Omental fat pad (tissue), 4 donors: ENCODE results near the gene C12orf60. TPM values are rescaled to one million over a fixed set of nuclear protein-coding genes. Genes with fewer than 3 reads are reported as not detected.

Experiments used
- ATAC-seq: fragments of 150-250 bp; one replicate; pipeline ENCODE4 v1.9.1; 2016; ENCODE audit warnings: mild to moderate bottlenecking, moderate library complexity; ENCODE audit not compliant: low FRiP score
- DNase-seq: peaks from one replicate; pipeline ENCODE4 v3.0.0-alpha.2; 2019; ENCODE audit warnings: low spot score
- total RNA-seq, 4 donors: library from RNA; depleted of rRNA; stranded (reverse); fragments of >200 nt; gene quantifications; one replicate each; pipeline ENCODE4 v1.1.0, GENCODE V29; 2016
- TF ChIP-seq, protein P1 (sequence below), 3 donors: fragments of 450-650 bp; IDR thresholded peaks; one replicate each; pipeline ENCODE4 v1.5.1; 2016 to 2017; ENCODE audit warnings: antibody characterized with exemption in 3 of 3, mild to moderate bottlenecking in 3 of 3, moderate library complexity in 2 of 3

The C12orf60 gene
- total RNA-seq, 4 donors from 2014 or later, result 0.36 to 1.6 (median 0.56) TPM; not detected in 1

DNA sequence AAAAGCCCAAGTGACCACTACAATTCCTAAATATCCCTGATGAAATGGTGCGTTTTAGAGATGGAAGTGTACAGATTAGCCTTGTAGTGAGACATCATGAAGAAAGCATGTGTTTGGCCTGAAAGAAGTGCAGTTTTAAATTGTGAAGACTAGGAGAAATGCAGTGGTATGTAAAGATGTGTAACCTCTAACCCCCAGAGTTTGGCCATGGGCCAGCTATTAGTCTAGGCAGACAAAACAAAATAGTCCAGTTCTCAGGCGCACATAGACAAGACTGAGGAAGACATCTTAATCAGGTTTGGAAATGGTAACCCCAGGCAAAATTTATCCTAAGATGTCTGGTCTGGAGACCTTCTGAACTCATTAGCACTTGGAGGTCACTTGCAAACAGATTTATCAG, 23.6 kb upstream of the C12orf60 start:
- TF ChIP-seq, protein P1, sequence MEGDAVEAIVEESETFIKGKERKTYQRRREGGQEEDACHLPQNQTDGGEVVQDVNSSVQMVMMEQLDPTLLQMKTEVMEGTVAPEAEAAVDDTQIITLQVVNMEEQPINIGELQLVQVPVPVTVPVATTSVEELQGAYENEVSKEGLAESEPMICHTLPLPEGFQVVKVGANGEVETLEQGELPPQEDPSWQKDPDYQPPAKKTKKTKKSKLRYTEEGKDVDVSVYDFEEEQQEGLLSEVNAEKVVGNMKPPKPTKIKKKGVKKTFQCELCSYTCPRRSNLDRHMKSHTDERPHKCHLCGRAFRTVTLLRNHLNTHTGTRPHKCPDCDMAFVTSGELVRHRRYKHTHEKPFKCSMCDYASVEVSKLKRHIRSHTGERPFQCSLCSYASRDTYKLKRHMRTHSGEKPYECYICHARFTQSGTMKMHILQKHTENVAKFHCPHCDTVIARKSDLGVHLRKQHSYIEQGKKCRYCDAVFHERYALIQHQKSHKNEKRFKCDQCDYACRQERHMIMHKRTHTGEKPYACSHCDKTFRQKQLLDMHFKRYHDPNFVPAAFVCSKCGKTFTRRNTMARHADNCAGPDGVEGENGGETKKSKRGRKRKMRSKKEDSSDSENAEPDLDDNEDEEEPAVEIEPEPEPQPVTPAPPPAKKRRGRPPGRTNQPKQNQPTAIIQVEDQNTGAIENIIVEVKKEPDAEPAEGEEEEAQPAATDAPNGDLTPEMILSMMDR (IDR thresholded peaks at IDR 0.05), result no peak
- ATAC-seq, result no peak
- no peak for DNase-seq

GRCh38 chr12:14780859-14781258, 22.6 kb upstream of the C12orf60 start:
- TF ChIP-seq, protein P1 (IDR thresholded peaks at IDR 0.05), result no peak
- no peak for DNase-seq
- ATAC-seq, result no peak

DNA sequence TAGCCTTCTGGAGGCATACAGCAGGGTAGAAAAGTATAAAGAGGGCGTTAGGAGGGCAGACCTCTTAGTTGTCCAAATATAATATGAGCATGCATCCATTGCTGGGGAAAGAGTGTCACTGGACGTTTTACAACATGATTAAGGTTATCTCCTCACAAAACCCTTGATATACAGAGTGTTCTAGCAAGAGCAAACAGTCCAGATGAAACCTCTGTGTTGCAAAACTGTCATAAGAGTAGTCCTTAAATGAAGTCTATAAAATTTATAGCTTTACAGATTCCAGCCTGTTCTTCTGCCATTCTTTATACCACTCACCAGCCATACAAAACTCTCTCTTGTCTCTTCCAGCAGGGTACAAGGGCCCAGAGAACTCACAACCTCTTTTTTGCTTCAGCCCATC, 21.9 kb upstream of the C12orf60 start:
- no peak for ATAC-seq
- TF ChIP-seq, protein P1 (IDR thresholded peaks at IDR 0.05), result no peak
- DNase-seq, result no peak

DNA sequence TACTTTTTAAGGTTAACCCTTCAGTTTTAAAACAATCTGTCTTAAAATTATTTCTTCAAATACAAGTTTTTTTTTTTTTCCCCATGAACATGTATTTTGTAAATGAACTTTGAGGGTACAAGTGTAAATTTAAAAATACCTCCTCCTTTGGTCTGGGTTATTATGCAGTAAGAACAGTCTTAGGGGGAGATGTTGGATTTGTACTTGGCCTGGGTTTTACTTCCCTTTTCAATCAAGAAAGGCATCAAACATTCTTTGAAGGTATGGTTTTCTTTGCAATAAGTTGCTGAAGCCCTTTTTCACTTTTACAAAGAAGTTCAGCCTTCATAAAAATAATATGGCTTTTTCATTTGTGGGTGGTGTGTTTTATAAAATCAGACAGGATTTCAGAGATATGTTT, 20.7 kb upstream of the C12orf60 start:
- TF ChIP-seq, protein P1 (IDR thresholded peaks at IDR 0.05), result no peak
- DNase-seq (no peak), ATAC-seq (no peak)

- TF ChIP-seq, protein P1 (IDR thresholded peaks at IDR 0.05), result no peak
- ATAC-seq, result no peak
- DNase-seq, result no peak
These were observed 19.0 kb upstream of the C12orf60 start for GRCh38 chr12:14784471-14784870.

- no peak for ATAC-seq
- TF ChIP-seq, protein P1 (IDR thresholded peaks at IDR 0.05), result no peak
- no peak for DNase-seq
These were observed 17.9 kb upstream of the C12orf60 start for GRCh38 chr12:14785568-14785967.

GRCh38 chr12:14795028-14795448, 8.4 kb upstream of the C12orf60 start:
- no peak for DNase-seq
- TF ChIP-seq, protein P1 (IDR thresholded peaks at IDR 0.05), result no peak
- ATAC-seq, result no peak
